GM19463 (cell line): ENCODE results near the gene SKOR1.

Source experiments
- ATAC-seq: cut with Tn5 transposase; IDR thresholded peaks from one replicate; pipeline ENCODE4 v1.9.1; 2021; ENCODE audit warnings: mild to moderate bottlenecking, moderate library complexity; ENCODE audit not compliant: unreplicated experiment

Gene SKOR1, protein sequence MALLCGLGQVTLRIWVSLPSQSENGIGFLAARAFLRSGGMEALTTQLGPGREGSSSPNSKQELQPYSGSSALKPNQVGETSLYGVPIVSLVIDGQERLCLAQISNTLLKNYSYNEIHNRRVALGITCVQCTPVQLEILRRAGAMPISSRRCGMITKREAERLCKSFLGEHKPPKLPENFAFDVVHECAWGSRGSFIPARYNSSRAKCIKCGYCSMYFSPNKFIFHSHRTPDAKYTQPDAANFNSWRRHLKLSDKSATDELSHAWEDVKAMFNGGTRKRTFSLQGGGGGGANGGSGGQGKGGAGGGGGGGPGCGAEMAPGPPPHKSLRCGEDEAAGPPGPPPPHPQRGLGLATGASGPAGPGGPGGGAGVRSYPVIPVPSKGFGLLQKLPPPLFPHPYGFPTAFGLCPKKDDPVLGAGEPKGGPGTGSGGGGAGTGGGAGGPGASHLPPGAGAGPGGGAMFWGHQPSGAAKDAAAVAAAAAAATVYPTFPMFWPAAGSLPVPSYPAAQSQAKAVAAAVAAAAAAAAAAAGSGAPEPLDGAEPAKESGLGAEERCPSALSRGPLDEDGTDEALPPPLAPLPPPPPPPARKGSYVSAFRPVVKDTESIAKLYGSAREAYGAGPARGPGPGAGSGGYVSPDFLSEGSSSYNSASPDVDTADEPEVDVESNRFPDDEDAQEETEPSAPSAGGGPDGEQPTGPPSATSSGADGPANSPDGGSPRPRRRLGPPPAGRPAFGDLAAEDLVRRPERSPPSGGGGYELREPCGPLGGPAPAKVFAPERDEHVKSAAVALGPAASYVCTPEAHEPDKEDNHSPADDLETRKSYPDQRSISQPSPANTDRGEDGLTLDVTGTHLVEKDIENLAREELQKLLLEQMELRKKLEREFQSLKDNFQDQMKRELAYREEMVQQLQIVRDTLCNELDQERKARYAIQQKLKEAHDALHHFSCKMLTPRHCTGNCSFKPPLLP

DNA sequence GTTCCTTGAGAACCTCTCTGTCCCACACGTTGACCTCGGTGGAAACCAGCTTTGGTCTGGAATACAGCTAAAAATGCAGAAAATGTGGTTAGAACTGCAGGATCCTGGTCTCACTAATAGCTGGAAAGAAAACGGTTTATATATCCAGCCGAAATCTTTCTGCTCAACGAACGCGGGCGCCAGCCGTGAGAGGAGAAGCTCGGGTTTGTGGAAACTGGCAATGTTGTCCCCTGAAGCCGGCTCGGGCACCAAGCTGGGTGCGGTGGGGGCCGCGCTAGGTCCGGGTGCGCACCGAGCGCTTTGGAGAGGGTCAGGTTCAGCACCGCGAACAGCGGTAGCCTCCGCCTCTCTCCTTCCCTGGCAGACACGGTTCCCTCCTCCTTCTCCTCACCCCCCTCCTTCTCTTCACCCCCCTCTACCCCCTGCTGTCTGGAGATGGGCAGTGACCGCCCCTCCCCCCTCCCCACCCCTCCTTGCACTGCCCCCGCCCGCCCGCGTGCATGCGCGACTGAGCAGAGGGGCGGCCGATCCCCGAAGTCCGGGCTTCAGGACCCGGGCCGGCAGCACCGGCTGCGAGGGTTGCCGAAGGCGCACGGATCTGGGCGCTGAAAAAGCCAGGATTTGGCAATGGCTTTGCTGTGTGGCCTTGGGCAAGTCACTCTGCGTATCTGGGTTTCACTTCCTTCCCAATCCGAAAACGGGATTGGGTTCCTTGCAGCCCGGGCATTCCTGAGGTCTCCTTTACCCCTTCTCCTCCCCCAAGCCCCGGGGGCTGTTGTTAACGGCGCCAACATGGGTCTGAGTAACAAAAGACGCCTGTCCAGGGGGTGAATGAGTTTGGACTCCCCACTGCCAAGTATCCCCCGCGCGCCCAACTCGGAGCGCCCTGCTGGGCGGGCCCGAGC lies at the start of gene SKOR1:
Gene SKOR1, plus strand, starts transcription at position 534 of the 905 bp plus-strand sequence. Its CDS starts 94 bp downstream, at position 628.
- no peak for ATAC-seq

DNA sequence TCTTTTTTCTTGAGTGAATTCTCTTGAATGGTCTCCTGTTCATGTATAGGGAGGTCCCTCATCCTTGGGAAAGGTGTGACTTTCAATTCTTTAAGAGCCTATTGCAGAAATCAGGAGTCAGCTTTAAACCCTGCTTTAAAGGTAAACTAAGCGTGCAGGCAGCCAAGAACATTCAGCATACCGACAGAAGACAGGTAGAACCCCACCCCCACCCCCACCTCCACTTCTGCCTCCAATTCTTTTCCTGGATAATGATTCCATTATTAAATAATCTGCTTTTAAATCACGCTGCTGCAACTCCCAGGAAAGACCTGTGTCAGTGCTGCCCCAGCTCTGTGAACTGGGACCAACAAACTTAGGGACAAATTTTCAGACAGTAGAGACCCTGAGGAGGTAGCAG lies 49.3 kb upstream of the SKOR1 start:
- no peak for ATAC-seq

DNA sequence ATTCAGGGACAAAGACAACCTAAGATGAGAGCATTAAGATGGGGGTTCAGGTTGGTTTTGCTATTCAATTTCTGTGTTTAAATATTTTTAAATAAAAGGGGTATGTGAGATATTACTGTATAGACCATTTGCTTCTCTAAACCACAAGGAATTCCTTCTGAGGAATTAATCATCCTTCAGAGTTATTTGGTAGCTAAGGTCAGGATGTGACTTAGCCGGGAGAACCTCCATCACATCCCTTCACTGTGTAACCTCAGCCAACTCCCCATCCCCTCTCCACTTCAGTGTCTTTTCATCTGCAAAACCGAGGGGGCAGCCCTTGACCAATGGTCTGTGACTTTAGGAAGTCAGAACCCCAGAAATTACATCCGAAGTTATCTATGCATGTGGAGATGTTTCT lies 48.7 kb upstream of the SKOR1 start:
- ATAC-seq, result no peak

DNA sequence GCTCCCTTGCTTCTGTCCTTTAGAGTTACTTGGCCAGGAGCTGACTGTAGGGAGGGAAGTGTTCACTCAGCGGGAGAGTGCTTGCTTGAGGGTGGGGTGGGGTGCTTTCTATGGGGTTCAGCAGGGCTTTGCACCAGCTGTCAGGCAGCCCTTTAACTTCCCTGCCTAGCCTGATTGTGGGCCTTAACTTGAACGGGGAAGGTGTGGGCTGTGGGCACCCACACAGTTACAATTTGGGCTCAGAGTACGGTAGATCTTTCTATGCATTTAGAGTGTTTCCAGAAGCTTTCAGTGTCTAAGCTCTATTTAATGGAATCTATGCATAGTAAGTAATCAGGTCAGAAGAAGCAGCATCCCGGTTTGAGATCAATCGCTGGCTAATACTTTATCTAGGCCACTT lies 48.2 kb upstream of the SKOR1 start:
- ATAC-seq, result no peak

DNA sequence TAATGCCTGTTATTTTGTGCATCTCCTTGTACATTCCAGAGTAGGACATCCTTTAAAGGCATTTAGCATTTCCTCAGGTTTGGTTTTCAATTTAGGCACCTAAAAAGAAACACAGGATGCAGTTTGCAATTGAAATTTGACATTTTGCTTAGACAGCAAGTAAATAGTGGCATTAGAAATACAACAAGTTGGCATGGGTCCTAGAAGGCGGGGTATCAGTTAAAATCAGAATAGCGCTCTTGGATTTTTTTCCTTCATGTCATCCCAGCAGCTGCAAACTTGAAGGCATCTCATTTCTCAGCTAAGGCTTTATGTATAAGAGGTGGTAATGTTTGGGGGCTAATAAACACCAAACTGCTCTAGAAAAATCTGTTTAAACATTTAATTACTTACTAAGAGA lies 47.5 kb upstream of the SKOR1 start:
- no peak for ATAC-seq

DNA sequence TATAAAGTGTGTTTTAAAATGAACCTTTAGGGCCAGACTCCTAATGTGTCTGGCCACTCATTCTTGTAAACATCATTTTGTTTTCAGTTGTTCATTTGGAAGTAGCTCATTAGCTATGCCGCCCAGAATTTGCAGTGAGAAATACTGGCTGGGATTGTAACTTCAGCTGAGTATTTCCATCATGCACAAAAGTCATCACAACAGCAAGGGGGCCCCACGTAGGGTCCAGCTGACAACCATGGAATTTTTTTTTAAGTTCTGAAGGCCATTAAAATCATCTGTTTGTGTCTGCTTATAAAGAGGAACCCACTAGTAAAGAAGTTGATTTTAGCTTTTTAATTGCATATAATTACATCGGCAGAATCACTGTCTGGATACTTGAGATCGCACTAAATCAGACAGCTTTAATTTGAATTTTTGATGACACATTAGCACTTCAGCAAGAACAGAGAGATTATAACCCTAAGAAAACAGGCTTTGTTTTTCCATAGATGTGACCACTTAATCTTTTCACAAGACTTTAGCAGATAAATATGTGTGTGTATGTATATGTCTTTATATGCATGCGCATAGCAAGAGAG lies 46.3 kb upstream of the SKOR1 start:
- no peak for ATAC-seq

DNA sequence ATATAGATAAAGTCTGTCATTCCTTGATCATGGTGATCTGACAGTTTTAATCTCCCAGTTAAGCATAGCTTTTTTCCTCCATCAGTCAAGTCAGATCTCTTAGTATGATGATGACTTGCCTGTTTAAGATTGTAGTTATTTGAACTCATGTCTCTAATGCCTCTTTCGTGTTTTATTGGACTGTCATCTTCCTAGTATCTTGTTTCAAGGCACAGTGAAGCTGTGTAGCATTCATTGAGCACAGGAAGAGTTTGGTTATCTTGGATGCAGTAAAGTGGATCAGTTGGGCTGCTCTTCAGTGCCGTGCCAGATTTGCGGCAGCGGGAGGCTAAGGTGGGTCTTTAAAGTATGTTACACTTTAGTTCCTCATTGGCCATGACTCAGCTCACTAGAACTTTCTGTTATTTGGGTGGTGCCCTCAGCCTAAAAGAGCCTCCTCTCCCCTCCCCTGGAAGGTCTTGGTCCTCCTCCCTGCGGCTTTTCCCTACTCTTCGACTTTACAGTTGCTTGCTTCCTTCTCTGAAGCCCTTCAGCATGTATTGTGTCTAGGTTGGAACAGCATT lies 45.7 kb upstream of the SKOR1 start:
- ATAC-seq, result no peak

DNA sequence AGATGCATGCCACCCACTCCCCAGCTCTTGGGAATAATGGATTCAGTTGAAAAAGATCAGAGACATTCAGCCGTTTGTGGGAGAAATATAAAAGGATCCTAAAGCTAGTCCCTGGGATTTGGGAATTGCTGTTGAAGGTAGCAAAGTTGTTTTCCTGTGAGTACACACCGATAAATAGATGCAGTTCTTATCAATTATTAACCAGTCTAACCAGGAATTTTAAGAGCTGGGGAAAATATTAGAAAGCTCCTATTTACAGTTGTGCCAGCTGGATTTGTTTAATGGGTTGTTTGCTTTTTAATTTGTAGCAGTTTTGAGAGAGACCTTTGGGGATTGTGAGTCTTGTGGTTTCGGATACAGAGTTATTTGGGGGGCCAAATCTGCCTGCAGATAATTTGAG lies 44.2 kb upstream of the SKOR1 start:
- no peak for ATAC-seq

DNA sequence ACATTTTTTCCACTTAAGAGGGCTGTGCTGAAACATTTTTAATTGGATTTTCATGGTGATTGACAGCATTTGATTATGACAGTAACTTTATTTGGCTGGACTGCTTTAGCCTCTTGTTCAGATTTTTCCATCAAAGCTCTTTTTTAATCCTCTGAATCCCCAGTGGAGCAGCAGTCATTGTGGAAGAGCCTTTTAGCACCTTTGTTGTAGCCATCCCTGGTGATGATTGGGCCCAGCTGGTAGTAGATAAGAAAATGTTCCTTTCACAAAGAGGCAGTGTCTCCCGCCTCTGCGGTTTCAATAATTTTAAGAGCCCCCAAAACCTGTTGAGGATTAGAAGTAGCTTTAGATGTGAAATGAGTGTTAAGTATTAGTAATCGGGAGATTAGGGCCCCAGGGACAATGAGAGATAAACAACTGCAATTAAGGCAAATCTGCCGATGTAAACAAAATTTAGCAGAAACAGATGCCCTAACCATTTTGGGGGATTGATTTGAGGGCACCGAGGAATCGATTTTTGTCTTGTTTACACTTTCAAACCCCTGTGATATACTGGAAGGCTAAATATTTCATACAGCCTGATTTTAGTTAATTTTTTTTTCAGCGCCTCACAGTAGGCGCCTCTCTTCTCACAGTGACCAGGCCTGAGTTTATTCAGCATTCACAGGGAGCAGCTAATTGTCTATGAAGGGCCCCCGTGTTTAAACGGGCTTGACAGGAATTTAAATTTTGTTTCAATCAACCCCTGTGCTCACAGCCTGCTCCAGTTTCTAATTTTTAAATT lies 43.2 kb upstream of the SKOR1 start:
- ATAC-seq, result no peak

DNA sequence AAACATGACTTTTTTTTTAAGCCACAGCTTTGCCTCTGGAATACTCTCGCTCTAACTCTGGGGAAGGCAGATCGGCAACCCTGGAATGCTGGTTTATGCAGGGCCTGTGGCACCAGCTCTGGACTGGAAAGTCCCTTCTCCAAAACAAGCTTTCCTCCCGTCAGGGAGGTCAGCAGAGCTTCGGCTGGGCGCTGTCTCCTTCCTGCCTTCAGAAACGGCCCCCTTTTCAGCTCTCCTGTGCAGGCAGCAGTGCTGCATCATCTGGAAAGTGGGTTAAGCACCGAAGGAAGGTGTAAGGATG lies 42.7 kb upstream of the SKOR1 start:
- no peak for ATAC-seq

DNA sequence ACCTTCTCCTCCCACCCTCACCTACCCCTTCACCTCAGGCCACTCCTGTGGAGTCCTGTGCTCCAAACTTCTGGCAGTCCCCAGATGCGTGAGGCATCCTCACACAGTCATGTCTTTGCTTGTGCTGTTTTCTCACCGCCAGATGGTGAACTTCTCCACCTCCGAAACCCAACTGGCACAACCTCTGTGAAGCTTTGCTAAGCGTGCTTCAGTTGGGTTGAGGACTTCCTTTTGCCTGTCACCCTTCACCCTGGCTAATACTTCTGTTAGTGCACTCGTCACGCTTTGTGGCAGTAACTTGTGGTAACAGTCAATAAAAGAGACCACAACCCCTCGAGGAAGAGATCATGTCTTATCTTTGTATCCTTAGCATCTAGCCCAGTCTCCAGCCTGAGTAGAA lies 42.0 kb upstream of the SKOR1 start:
- ATAC-seq, result peak; percentile 45

DNA sequence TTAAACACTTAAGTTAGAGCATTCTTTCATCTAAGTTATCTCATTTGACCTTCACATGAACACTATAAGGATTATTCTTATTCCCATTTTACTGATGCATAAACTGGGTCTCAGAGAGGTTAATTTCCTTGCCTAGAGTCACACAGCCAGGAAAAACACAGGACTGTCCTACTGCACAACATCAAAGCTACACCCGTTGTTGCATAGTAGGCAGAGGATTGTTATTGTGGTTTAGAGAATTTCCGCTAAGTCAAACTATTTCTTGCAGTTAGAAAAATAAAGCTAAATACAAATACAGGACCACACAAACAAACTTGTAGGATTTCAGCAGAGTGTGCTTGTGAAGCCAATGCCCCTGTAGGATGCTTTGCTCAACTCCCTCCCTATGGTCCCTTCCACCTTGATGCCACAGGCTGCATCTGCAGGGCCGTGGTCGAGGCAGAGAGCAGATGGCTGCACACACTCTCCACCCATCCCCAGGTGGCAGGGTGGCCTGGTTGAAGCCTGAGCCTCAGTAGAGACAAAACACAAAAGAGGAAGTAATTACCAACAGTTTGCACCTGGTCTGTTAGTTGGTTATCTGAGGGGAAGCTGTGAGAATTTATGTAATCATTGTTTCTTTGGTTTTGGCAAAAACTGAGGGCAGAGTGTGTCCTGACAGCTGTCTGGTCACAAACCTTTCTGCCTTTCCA lies 41.1 kb upstream of the SKOR1 start:
- ATAC-seq, result peak; percentile 84

DNA sequence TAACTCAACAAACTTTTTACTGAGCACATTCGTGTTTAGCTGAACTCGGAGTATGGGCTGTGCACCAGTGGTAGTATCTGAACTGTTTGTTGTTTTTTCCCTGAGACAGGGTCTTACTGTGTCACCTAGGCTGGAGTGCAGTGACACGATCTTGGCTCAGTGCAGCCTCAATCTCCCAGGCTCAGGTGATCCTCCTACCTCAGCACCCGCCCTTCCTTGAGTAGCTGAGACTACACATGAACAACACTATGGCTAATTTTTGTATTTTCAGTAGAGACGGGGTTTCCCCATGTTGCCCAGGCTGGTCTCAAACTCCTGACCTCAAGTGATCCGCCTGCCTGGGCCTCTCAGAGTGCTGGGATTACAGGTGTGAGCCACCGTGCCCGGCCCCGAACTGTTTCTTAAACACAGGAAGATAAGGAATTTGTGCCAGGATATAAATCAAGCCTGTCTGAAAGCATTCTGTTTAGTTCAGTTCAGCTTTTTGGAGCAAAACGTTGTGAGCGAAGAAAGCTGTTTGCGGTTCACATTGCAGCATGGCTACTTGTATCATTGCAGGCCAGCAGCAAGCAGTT lies 40.4 kb upstream of the SKOR1 start:
- peak; percentile 6 for ATAC-seq

DNA sequence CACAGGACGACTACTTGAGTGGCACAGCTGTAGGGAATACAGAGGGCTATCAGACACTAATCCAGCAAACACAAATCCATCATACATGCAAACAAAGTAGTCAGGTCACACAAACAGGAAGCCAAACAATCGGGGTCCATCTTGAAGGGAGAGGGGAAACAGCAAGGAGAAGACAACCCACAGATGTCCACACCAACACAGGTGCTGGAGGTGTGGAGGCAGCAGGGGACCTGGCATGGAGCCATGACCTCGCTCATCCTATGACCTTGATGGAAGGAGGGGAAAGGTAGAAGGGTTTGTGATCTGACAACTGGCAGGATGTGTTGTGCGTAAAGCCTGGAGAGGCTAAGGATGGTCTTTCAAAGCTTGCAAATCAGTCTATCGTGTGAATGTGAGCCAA lies 39.9 kb upstream of the SKOR1 start:
- no peak for ATAC-seq

DNA sequence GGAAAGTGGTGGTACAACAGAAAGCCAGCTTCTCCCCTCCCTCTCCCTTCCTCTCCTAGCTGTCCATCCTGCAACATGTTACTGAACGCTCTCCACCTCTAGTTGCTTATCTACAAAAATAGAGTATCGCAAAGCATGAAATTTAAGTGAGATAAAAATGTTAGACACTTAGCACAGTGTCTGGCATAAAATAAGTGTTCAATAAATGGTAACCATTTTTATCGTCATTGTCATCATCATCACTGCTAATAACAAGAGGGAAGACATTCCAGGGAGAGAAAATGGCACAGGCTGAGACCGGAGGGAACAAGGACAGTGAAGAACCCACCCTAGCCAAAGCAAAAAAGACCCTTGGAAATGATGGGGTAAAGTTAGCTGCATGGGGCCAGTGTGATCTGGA lies 38.7 kb upstream of the SKOR1 start:
- ATAC-seq, result no peak

DNA sequence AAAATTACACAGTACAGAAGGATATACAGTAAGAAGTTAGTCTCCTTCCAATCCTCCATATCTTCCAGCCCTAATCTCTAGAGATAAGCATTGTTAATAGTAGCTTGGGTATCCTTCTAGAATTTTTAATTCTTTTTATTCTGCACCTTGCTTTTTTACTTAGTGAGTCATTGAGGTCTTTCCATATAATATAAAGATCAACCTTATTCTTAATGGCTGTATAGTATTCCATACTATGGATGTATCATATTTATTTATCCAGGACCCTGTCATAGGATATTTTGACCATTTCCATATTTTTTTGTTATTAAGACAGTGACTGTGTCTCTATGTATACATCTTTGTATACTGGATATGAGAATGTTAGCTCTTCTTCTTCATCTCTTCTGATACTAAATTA lies 36.3 kb upstream of the SKOR1 start:
- no peak for ATAC-seq

DNA sequence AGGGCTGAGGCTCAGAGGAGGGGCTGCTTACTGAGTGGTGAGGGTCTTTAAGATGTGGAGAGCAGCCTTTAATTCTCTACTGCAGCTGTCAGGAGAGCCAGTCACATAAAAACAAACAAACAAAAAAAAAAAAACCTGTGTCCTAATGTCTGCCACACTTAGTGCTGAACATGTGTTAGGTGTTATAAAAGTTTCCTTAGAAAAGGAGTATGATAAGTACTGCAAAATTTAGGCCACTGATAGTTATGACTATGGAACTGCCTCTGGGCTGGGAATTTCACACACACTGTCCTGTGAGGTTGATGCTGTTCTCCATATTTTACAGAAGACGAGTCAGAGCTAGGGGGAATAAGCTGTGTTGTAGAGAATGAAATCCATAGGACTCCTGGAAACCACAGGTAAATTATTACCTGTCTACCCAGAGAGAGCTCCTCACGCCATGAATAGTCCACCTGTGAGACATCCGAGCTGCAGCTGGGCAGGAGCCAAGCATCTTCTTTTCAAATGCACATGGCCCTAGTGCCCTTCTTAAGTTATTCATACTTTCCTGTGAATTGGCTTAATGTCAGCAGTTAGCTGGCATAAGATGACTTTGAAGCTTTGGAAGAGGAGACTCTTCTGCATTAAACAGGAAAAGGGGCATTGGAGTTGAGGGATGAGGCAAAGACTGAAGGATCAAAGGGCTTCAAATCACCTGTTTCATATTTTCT lies 34.5 kb upstream of the SKOR1 start:
- ATAC-seq, result no peak
